B cell (primary cell): ENCODE results near the gene MAP4K5. TPM values are rescaled to one million over a fixed set of nuclear protein-coding genes. Genes with fewer than 3 reads are reported as not detected.

Source experiments
- ATAC-seq: fragments of 200-7000 bp; cut with Tn5 transposase; one replicate; pipeline ENCODE4 v1.10.0; 2021; ENCODE audit warnings: low read depth, mild to moderate bottlenecking, moderate number of reproducible peaks, moderate library complexity
- CTCF ChIA-PET: fragments of 350-600 bp; sonication (Branson Sonifier 250); formaldehyde crosslinking; loops from one replicate; lab custom pipeline; 2021; ENCODE audit warnings: antibody characterized with exemption, inconsistent platforms; lab: Charles Lee
- POLR2A ChIA-PET: fragments of 350-600 bp; sonication (Branson Sonifier 250); formaldehyde crosslinking; loops from one replicate; lab custom pipeline; 2021; ENCODE audit warnings: antibody characterized with exemption; lab: Charles Lee
- DNase-seq: peaks from one replicate; pipeline ENCODE4 v3.0.0; 2013
- H2AFZ ChIP-seq: 2 replicates; pipeline ENCODE4 v1.6.1; 2012; ENCODE audit warnings: mild to moderate bottlenecking, low read depth, low read length; ENCODE audit not compliant: insufficient read depth, poor library complexity, severe bottlenecking
- H3K27ac ChIP-seq, 2 donors: 1 replicate in 1 of 2; 2 replicates in 1 of 2; pipeline ENCODE4 v1.5.1; 2012 to 2013; ENCODE audit warnings: low read length in 2 of 2, mild to moderate bottlenecking in 2 of 2, moderate library complexity in 1 of 2
- H3K27me3 ChIP-seq, 4 experiments: fragments of 200-600 bp in 1 of 4; sonication (generic) in 1 of 4; replicated peaks in 1 of 4; 1 replicate in 2 of 4; 2 replicates in 2 of 4; pipeline versions ENCODE4 v1.6.1 to v1.7.0; 2013 to 2016; ENCODE audit warnings: low read length in 3 of 4, mild to moderate bottlenecking in 2 of 4, mixed read lengths in 1 of 4, moderate library complexity in 1 of 4; ENCODE audit not compliant: insufficient read depth in 4 of 4, control insufficient read depth in 3 of 4; ENCODE audit errors: control extremely low read depth in 1 of 4
- H3K36me3 ChIP-seq, 2 experiments: replicated peaks in 1 of 2; 1 replicate in 1 of 2; 2 replicates in 1 of 2; pipeline versions ENCODE4 v1.6.1 to v1.7.1; 2013; ENCODE audit warnings: low read length in 1 of 2; ENCODE audit not compliant: insufficient read depth in 2 of 2, control insufficient read depth in 1 of 2; ENCODE audit errors: control extremely low read depth in 1 of 2, extremely low read depth in 1 of 2
- H3K4me1 ChIP-seq, 2 donors: fragments of 200-600 bp in 1 of 2; sonication (generic) in 1 of 2; 1 replicate in 1 of 2; 2 replicates in 1 of 2; pipeline versions ENCODE4 v1.5.1 to v1.6.1; 2013 to 2017; ENCODE audit warnings: low read length in 2 of 2; ENCODE audit not compliant: control insufficient read depth in 2 of 2, insufficient read depth in 2 of 2
- H3K4me2 ChIP-seq: replicated peaks from 2 replicates; pipeline ENCODE3; 2012; ENCODE audit warnings: mild to moderate bottlenecking, low read depth, low read length; ENCODE audit not compliant: poor library complexity, severe bottlenecking
- H3K4me3 ChIP-seq, 5 experiments: fragments of 200-600 bp in 1 of 5; sonication (generic) in 1 of 5; 1 replicate in 3 of 5; 2 replicates in 2 of 5; pipeline versions ENCODE4 v1.5.1 to v1.7.0; 2011 to 2016; ENCODE audit warnings: low read length in 4 of 5, mild to moderate bottlenecking in 4 of 5, low read depth in 2 of 5, control low read depth in 1 of 5, moderate library complexity in 1 of 5; ENCODE audit not compliant: insufficient read depth in 1 of 5; ENCODE audit errors: control extremely low read depth in 1 of 5, extremely low read depth in 1 of 5
- H3K79me2 ChIP-seq: fragments of 200-600 bp; sonication (generic); one replicate; pipeline ENCODE4 v1.6.0; 2016; ENCODE audit warnings: low read length; ENCODE audit not compliant: control insufficient read depth, insufficient read depth
- H3K9ac ChIP-seq: fragments of 200-600 bp; sonication (generic); 2 replicates; pipeline ENCODE4 v1.6.1; 2017; ENCODE audit warnings: mild to moderate bottlenecking, low read length, moderate library complexity
- H3K9me3 ChIP-seq, 3 donors: one replicate each; pipeline versions ENCODE4 v1.6.1 to v1.7.1; 2013; ENCODE audit warnings: low read length in 2 of 3; ENCODE audit not compliant: control insufficient read depth in 2 of 3, insufficient read depth in 1 of 3; ENCODE audit errors: control extremely low read depth in 1 of 3
- H4K20me1 ChIP-seq: 2 replicates; pipeline ENCODE4 v1.6.0; 2012; ENCODE audit warnings: mild to moderate bottlenecking, low read length; ENCODE audit not compliant: insufficient read depth, control insufficient read depth, poor library complexity, severe bottlenecking
- H3K27ac Mint-ChIP-seq: one replicate; pipeline ENCODE4 v1.8.0; 2021; ENCODE audit warnings: mixed read lengths
- H3K27me3 Mint-ChIP-seq: one replicate; pipeline ENCODE4 v1.8.0; 2021; ENCODE audit warnings: mixed read lengths
- H3K4me1 Mint-ChIP-seq: one replicate; pipeline ENCODE4 v1.8.0; 2021; ENCODE audit warnings: mixed read lengths
- H3K4me3 Mint-ChIP-seq: one replicate; pipeline ENCODE4 v1.8.0; 2021; ENCODE audit warnings: mixed read lengths
- H3K9me3 Mint-ChIP-seq: one replicate; pipeline ENCODE4 v1.8.0; 2022; ENCODE audit warnings: mixed read lengths; ENCODE audit not compliant: insufficient read depth
- EZH2 ChIP-seq: IDR thresholded peaks from 2 replicates; pipeline ENCODE4 v1.6.1; 2012; ENCODE audit warnings: borderline replicate concordance, low read depth, mild to moderate bottlenecking, moderate library complexity, low read length; ENCODE audit not compliant: insufficient read depth, poor library complexity, severe bottlenecking
- WGBS: methylation state at CpG from one replicate; pipeline ENCODE4 v1.1.5; 2013; ENCODE audit warnings: missing lambda C conversion rate; ENCODE audit not compliant: insufficient coverage; 5-methylcytosine and 5-hydroxymethylcytosine counted together
- intact Hi-C: fragments of 100-400 bp; cut with micrococcal nuclease; formaldehyde crosslinking; loops from one replicate; pipeline ENCODE4 v1.10.0; 2022
- polyA plus RNA-seq: library from polyadenylated mRNA; depleted of rRNA; stranded (reverse); fragments of >200 nt; gene quantifications from 2 replicates; pipeline ENCODE4 v1.2.3, GENCODE V29; 2012
- total RNA-seq, 2 donors: library from RNA; stranded (reverse); fragments of 120-200 nt in 1 of 2; gene quantifications; 1 replicate in 1 of 2; 2 replicates in 1 of 2; pipeline versions ENCODE4 v1.2.3 to v1.2.4, GENCODE V29; 2013 to 2022
- TF ChIP-seq, protein P1 (sequence below): fragments of 200-600 bp; IDR thresholded peaks from one replicate; pipeline ENCODE4 v1.8.0; 2022; ENCODE audit warnings: antibody characterized with exemption, mild to moderate bottlenecking

MAP4K5 gene
- total and polyA plus RNA-seq, 2 donors (not counting 1 experiment from before 2014, with no cell fraction given), result 14.1 to 60.0 TPM

DNA sequence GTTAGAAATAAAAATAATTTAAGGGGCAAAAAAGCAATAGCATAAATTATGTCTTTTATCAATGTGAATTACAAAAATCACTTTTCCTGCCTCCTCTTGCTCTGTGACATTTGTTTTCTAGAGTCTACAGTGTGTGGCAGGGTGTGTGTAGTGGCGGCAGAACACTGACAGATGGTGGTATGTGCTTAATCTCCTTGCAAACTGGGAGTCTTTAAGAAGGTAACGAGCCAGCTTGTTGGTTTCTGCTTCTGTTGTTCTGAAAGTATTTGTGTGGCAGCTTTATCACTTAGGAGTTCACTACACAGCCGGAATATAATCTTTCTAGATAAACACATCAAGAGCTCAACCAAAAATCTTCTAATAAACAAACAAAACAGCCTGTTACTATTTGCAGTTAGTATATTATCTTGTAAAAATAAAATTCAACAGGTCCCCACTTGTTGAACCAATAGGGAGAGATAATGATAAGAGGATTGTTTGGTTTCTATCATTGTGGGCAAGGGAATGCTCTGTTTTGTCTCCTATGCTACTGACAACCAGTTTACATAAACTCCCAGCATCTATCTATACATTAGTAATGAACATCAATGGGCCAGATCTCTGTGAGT lies 148.6 kb downstream of the MAP4K5 start:
- Histone ChIP-seq H4K20me1 (no peaks in the 10 kb centered on the region), H2AFZ (no peak overlapping the region), H3K79me2 (no peaks in the 10 kb centered on the region), H3K4me2 (no peak overlapping the region), H3K36me3 (no peaks in the 10 kb centered on the region), H3K9me3 (no peaks in the 10 kb centered on the region), H3K9ac (no peak overlapping the region), H3K27me3 (no peaks in the 10 kb centered on the region), H3K27ac (no peak overlapping the region), H3K4me3 (no peak overlapping the region), H3K4me1 (no peaks in the 10 kb centered on the region)
- Mint-ChIP-seq H3K4me1 (no peaks in the 10 kb centered on the region), H3K9me3 (no peaks in the 10 kb centered on the region), H3K4me3 (no peak overlapping the region), H3K27ac (no peak overlapping the region), H3K27me3 (no peaks in the 10 kb centered on the region)
- DNase-seq, result no peak
- no peak for ATAC-seq
- CTCF ChIA-PET, result no interaction called here
- POLR2A ChIA-PET, result no interaction called here
- intact Hi-C loops, result no loop called here
- 100% methylated on average over 1 of the region's 3 CpGs for WGBS
- TF ChIP-seq, protein P1, sequence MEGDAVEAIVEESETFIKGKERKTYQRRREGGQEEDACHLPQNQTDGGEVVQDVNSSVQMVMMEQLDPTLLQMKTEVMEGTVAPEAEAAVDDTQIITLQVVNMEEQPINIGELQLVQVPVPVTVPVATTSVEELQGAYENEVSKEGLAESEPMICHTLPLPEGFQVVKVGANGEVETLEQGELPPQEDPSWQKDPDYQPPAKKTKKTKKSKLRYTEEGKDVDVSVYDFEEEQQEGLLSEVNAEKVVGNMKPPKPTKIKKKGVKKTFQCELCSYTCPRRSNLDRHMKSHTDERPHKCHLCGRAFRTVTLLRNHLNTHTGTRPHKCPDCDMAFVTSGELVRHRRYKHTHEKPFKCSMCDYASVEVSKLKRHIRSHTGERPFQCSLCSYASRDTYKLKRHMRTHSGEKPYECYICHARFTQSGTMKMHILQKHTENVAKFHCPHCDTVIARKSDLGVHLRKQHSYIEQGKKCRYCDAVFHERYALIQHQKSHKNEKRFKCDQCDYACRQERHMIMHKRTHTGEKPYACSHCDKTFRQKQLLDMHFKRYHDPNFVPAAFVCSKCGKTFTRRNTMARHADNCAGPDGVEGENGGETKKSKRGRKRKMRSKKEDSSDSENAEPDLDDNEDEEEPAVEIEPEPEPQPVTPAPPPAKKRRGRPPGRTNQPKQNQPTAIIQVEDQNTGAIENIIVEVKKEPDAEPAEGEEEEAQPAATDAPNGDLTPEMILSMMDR, result no peak
- TF ChIP-seq EZH2, result no peak

DNA sequence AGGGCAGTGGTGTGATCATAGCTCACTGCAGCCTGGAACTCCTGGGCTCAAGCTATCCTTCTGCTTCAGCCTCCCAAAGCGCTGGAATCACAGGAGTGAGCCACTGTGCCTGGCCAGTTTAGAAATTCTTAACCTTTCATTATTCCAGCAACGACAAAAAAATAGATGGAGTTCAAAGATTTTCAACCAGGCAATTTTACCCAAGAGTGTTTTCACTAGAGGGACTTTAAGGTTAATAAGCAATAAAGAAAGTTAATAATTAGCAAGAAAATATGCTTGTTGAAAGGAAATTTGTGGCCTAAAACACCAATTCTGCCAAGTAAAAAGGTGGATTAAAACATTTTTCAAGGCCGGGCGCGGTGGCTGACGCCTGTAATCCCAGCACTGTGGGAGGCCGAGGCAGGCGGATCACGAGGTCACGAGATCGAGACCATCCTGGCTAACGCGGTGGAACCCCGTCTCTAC lies 150.5 kb downstream of the MAP4K5 start:
- ATAC-seq (no peak), DNase-seq (no peak)
- Histone ChIP-seq H2AFZ (no peak overlapping the region), H3K27ac (no peak overlapping the region), H3K4me2 (no peak overlapping the region), H3K4me3 (no peak overlapping the region), H3K4me1 (no peaks in the 10 kb centered on the region), H3K36me3 (no peaks in the 10 kb centered on the region), H3K9me3 (no peaks in the 10 kb centered on the region), H3K9ac (no peak overlapping the region), H4K20me1 (no peaks in the 10 kb centered on the region), H3K79me2 (no peaks in the 10 kb centered on the region), H3K27me3 (no peaks in the 10 kb centered on the region)
- no peaks in the 10 kb centered on the region for H3K27me3 Mint-ChIP-seq
- intact Hi-C loops, result no loop called here
- POLR2A ChIA-PET, result interaction anchor here (0.6 kb wide), 1 partner anchor 554 kb away, joined by 8 read pairs; no protein-coding TSS in a partner anchor
- CTCF ChIA-PET, result interaction anchor here (1.1 kb wide), 1 partner anchor 65 kb away, joined by 3 read pairs; no protein-coding TSS in a partner anchor
- H3K4me1 Mint-ChIP-seq, result no peaks in the 10 kb centered on the region
- no peak overlapping the region for H3K27ac Mint-ChIP-seq
- WGBS, result 99% methylated on average over 12 of the region's 14 CpGs
- H3K4me3 Mint-ChIP-seq, result no peak overlapping the region
- no peaks in the 10 kb centered on the region for H3K9me3 Mint-ChIP-seq
- no peak for TF ChIP-seq EZH2
- TF ChIP-seq, protein P1, result no peak
